Hepatocyte (in vitro differentiated cells): ENCODE results near the gene TOX2. TPM values are rescaled to one million over a fixed set of nuclear protein-coding genes. Genes with fewer than 3 reads are reported as not detected.

Source experiments
- DNase-seq: peaks from one replicate; pipeline ENCODE4 v3.0.0-alpha.2; 2016; ENCODE audit warnings: low spot score
- H2AFZ ChIP-seq: fragments of 200-600 bp; sonication (generic); 2 replicates; pipeline ENCODE4 v1.6.0; 2016; ENCODE audit warnings: antibody characterized with exemption, mild to moderate bottlenecking
- H3K27ac ChIP-seq: fragments of 200-600 bp; sonication (generic); 2 replicates; pipeline ENCODE4 v1.5.1; 2016; ENCODE audit warnings: mild to moderate bottlenecking
- H3K27me3 ChIP-seq: fragments of 200-600 bp; sonication (generic); 2 replicates; pipeline ENCODE4 v1.6.1; 2016
- H3K36me3 ChIP-seq: fragments of 200-600 bp; sonication (generic); replicated peaks from 2 replicates; pipeline ENCODE4 v1.5.1; 2016; ENCODE audit warnings: low read depth; ENCODE audit not compliant: insufficient read depth
- H3K4me1 ChIP-seq: fragments of 200-600 bp; sonication (generic); 2 replicates; pipeline ENCODE4 v1.5.1; 2016; ENCODE audit warnings: mild to moderate bottlenecking, moderate library complexity; ENCODE audit not compliant: insufficient read depth
- H3K4me2 ChIP-seq: fragments of 200-600 bp; sonication (generic); 2 replicates; pipeline ENCODE4 v1.6.0; 2016
- H3K4me3 ChIP-seq: fragments of 200-600 bp; sonication (generic); 2 replicates; pipeline ENCODE4 v1.5.1; 2016; ENCODE audit warnings: mild to moderate bottlenecking
- H3K79me2 ChIP-seq: fragments of 200-600 bp; sonication (generic); 2 replicates; pipeline ENCODE4 v1.6.0; 2017; ENCODE audit warnings: mild to moderate bottlenecking
- H3K9me2 ChIP-seq: fragments of 200-600 bp; sonication (generic); replicated peaks from 2 replicates; pipeline ENCODE4 v1.6.0; 2017; ENCODE audit warnings: mild to moderate bottlenecking; ENCODE audit not compliant: insufficient read depth
- H3K9me3 ChIP-seq: fragments of 200-600 bp; sonication (generic); 2 replicates; pipeline ENCODE4 v1.5.1; 2016; ENCODE audit warnings: low read depth, mild to moderate bottlenecking
- H4K20me1 ChIP-seq: fragments of 200-600 bp; sonication (generic); 2 replicates; pipeline ENCODE4 v1.6.0; 2016; ENCODE audit warnings: mild to moderate bottlenecking; ENCODE audit not compliant: insufficient read depth, poor library complexity, severe bottlenecking
- CTCF ChIP-seq: fragments of 200-600 bp; sonication (generic); IDR thresholded peaks from 2 replicates; pipeline ENCODE4 v1.5.1; 2016; ENCODE audit warnings: antibody characterized with exemption, mild to moderate bottlenecking; ENCODE audit not compliant: poor library complexity
- EZH2 ChIP-seq: fragments of 200-600 bp; sonication (generic); IDR thresholded peaks from 2 replicates; pipeline ENCODE4 v1.6.1; 2016; ENCODE audit warnings: antibody characterized with exemption, mild to moderate bottlenecking, borderline replicate concordance
- EZH2phosphoT487 ChIP-seq: fragments of 200-600 bp; sonication (generic); IDR thresholded peaks from one replicate; pipeline ENCODE4 v1.6.1; 2018; ENCODE audit warnings: antibody characterized with exemption, mild to moderate bottlenecking, low read depth, moderate library complexity; ENCODE audit not compliant: unreplicated experiment, severe bottlenecking
- WGBS: methylation state at CpG from one replicate; pipeline ENCODE4 v1.1.6; 2016; ENCODE audit warnings: low lambda C conversion rate; ENCODE audit errors: missing lambda C conversion rate; 5-methylcytosine and 5-hydroxymethylcytosine counted together
- polyA plus RNA-seq: library from polyadenylated mRNA; unstranded; fragments of >200 nt; fragmentation: Nextera tagmentation; extraction: Ambion mirVana; gene quantifications from 2 replicates; pipeline ENCODE4 v1.2.1, GENCODE V29; 2016
- total RNA-seq: library from RNA; depleted of rRNA; stranded (reverse); fragments of >200 nt; gene quantifications from 2 replicates; pipeline ENCODE4 v1.2.3, GENCODE V29; 2014

Gene TOX2
- total and polyA plus RNA-seq, 2 experiments from 2014 or later, result 0.87 to 12.1 TPM

GRCh38 chr20:43985608-43986316, 71.1 kb downstream of the TOX2 start:
- TF ChIP-seq EZH2phosphoT487 (no peak), EZH2 (no peak), CTCF (no peak)

GRCh38 chr20:43987018-43987417, 72.4 kb downstream of the TOX2 start:
- Histone ChIP-seq H3K4me3 (no peak overlapping the region), H3K4me1 (no peaks in the 10 kb centered on the region), H3K9me2 (no peaks in the 10 kb centered on the region), H2AFZ (no peak overlapping the region), H4K20me1 (no peaks in the 10 kb centered on the region), H3K9me3 (no peaks in the 10 kb centered on the region), H3K36me3 (no peaks in the 10 kb centered on the region), H3K27ac (no peak overlapping the region), H3K4me2 (no peak overlapping the region), H3K27me3 (no peaks in the 10 kb centered on the region), H3K79me2 (no peaks in the 10 kb centered on the region)
- WGBS, result 72% methylated on average over 1 of the region's 1 CpG
- TF ChIP-seq EZH2 (no peak), EZH2phosphoT487 (no peak), CTCF (no peak)
- DNase-seq, result no peak

More at GRCh38 chr20:43985608-43986316, 71.1 kb downstream of the TOX2 start:
- no peaks in the 10 kb centered on the region for H3K4me1 ChIP-seq
- H3K9me3 ChIP-seq, result no peaks in the 10 kb centered on the region
- H2AFZ ChIP-seq, result no peak overlapping the region
- no peaks in the 10 kb centered on the region for H3K27me3 ChIP-seq
- H3K4me2 ChIP-seq, result no peak overlapping the region
- no peak overlapping the region for H3K27ac ChIP-seq
- no peaks in the 10 kb centered on the region for H4K20me1 ChIP-seq
- H3K9me2 ChIP-seq, result no peaks in the 10 kb centered on the region
- 83% methylated on average over 9 of the region's 9 CpGs for WGBS
- H3K4me3 ChIP-seq, result no peak overlapping the region
- H3K79me2 ChIP-seq, result no peaks in the 10 kb centered on the region
- H3K36me3 ChIP-seq, result no peaks in the 10 kb centered on the region
- no peak for DNase-seq

- Histone ChIP-seq H3K27me3 (no peaks in the 10 kb centered on the region), H3K4me1 (no peaks in the 10 kb centered on the region), H3K27ac (no peak overlapping the region), H2AFZ (no peak overlapping the region), H3K79me2 (no peaks in the 10 kb centered on the region), H3K4me3 (no peak overlapping the region), H4K20me1 (no peaks in the 10 kb centered on the region), H3K4me2 (no peak overlapping the region), H3K9me2 (no peaks in the 10 kb centered on the region), H3K36me3 (no peaks in the 10 kb centered on the region), H3K9me3 (no peaks in the 10 kb centered on the region)
- WGBS, result 65% methylated on average over 4 of the region's 4 CpGs
- no peak for DNase-seq
- no peak for TF ChIP-seq EZH2
- TF ChIP-seq CTCF, result no peak
- TF ChIP-seq EZH2phosphoT487, result no peak
Observed at GRCh38 chr20:43987531-43987930, 72.9 kb downstream of the TOX2 start.
